ENCODE measurements around the gene NOXO1. TPM values are rescaled to one million over a fixed set of nuclear protein-coding genes. Genes with fewer than 3 reads are reported as not detected.
A peak's percentile ranks its signal among the peaks of the same experiment; 100 is the strongest.

Gene NOXO1
- total and polyA plus RNA-seq, 10 of the 15 experiments (the other 5 are each of a cell fraction or from before 2014, with no cell fraction given), result 0.09 to 0.76 (median 0.26) TPM; not detected in 4

- TF ChIP-seq, protein P1, sequence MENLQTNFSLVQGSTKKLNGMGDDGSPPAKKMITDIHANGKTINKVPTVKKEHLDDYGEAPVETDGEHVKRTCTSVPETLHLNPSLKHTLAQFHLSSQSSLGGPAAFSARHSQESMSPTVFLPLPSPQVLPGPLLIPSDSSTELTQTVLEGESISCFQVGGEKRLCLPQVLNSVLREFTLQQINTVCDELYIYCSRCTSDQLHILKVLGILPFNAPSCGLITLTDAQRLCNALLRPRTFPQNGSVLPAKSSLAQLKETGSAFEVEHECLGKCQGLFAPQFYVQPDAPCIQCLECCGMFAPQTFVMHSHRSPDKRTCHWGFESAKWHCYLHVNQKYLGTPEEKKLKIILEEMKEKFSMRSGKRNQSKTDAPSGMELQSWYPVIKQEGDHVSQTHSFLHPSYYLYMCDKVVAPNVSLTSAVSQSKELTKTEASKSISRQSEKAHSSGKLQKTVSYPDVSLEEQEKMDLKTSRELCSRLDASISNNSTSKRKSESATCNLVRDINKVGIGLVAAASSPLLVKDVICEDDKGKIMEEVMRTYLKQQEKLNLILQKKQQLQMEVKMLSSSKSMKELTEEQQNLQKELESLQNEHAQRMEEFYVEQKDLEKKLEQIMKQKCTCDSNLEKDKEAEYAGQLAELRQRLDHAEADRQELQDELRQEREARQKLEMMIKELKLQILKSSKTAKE (IDR thresholded peaks at IDR 0.05; ENCODE audit: low read depth, poor library complexity, severe bottlenecking), result no peak
- TF ChIP-seq SRF (IDR thresholded peaks at IDR 0.05; ENCODE audit: low read depth in 2 of 2, low read length in 2 of 2) (no peak), ZNF274 (IDR thresholded peaks at IDR 0.05; ENCODE audit: insufficient read depth, insufficient read length) (no peak), TBL1XR1 (IDR thresholded peaks at IDR 0.05; ENCODE audit: low read depth, low read length) (no peak), TARDBP (IDR thresholded peaks at IDR 0.05; ENCODE audit: borderline replicate concordance) (no peak; the same call in 1 of the 2 replicates), BCL11A (IDR thresholded peaks at IDR 0.05; ENCODE audit: low read depth, low read length) (no peak), ZNF217 (IDR thresholded peaks at IDR 0.05) (0 out of 2 replicates have a peak, but pooled peaks have one; percentile 60), ASH2L (IDR thresholded peaks at IDR 0.05; ENCODE audit: borderline replicate concordance, low read depth) (no peak), NBN (IDR thresholded peaks at IDR 0.05) (no peak), ZNF384 (IDR thresholded peaks at IDR 0.05; ENCODE audit: borderline replicate concordance, low read depth, low read length) (no peak), NFIC (IDR thresholded peaks at IDR 0.05; ENCODE audit: low read depth, low read length) (no peak), FOXK2 (IDR thresholded peaks at IDR 0.05) (no peak), CHD1 (IDR thresholded peaks at IDR 0.05; ENCODE audit: low read depth, low read length) (no peak)
- TF ChIP-seq, protein P2, sequence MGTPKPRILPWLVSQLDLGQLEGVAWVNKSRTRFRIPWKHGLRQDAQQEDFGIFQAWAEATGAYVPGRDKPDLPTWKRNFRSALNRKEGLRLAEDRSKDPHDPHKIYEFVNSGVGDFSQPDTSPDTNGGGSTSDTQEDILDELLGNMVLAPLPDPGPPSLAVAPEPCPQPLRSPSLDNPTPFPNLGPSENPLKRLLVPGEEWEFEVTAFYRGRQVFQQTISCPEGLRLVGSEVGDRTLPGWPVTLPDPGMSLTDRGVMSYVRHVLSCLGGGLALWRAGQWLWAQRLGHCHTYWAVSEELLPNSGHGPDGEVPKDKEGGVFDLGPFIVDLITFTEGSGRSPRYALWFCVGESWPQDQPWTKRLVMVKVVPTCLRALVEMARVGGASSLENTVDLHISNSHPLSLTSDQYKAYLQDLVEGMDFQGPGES (IDR thresholded peaks at IDR 0.05), result 0 out of 2 replicates have a peak, but pooled peaks have one; percentile 41
- TF ChIP-seq, protein P3, sequence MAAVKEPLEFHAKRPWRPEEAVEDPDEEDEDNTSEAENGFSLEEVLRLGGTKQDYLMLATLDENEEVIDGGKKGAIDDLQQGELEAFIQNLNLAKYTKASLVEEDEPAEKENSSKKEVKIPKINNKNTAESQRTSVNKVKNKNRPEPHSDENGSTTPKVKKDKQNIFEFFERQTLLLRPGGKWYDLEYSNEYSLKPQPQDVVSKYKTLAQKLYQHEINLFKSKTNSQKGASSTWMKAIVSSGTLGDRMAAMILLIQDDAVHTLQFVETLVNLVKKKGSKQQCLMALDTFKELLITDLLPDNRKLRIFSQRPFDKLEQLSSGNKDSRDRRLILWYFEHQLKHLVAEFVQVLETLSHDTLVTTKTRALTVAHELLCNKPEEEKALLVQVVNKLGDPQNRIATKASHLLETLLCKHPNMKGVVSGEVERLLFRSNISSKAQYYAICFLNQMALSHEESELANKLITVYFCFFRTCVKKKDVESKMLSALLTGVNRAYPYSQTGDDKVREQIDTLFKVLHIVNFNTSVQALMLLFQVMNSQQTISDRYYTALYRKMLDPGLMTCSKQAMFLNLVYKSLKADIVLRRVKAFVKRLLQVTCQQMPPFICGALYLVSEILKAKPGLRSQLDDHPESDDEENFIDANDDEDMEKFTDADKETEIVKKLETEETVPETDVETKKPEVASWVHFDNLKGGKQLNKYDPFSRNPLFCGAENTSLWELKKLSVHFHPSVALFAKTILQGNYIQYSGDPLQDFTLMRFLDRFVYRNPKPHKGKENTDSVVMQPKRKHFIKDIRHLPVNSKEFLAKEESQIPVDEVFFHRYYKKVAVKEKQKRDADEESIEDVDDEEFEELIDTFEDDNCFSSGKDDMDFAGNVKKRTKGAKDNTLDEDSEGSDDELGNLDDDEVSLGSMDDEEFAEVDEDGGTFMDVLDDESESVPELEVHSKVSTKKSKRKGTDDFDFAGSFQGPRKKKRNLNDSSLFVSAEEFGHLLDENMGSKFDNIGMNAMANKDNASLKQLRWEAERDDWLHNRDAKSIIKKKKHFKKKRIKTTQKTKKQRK (IDR thresholded peaks at IDR 0.05; ENCODE audit: low read depth, low read length), result no peak
- TF ChIP-seq, protein P4, sequence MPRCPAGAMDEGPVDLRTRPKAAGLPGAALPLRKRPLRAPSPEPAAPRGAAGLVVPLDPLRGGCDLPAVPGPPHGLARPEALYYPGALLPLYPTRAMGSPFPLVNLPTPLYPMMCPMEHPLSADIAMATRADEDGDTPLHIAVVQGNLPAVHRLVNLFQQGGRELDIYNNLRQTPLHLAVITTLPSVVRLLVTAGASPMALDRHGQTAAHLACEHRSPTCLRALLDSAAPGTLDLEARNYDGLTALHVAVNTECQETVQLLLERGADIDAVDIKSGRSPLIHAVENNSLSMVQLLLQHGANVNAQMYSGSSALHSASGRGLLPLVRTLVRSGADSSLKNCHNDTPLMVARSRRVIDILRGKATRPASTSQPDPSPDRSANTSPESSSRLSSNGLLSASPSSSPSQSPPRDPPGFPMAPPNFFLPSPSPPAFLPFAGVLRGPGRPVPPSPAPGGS (IDR thresholded peaks at IDR 0.05; ENCODE audit: borderline replicate concordance, insufficient read depth, low read depth, low read length, poor library complexity, severe bottlenecking), result no peak
- TF ChIP-seq, protein P5, sequence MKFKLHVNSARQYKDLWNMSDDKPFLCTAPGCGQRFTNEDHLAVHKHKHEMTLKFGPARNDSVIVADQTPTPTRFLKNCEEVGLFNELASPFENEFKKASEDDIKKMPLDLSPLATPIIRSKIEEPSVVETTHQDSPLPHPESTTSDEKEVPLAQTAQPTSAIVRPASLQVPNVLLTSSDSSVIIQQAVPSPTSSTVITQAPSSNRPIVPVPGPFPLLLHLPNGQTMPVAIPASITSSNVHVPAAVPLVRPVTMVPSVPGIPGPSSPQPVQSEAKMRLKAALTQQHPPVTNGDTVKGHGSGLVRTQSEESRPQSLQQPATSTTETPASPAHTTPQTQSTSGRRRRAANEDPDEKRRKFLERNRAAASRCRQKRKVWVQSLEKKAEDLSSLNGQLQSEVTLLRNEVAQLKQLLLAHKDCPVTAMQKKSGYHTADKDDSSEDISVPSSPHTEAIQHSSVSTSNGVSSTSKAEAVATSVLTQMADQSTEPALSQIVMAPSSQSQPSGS (IDR thresholded peaks at IDR 0.05; ENCODE audit: low read length), result no peak
- TF ChIP-seq, protein P6, sequence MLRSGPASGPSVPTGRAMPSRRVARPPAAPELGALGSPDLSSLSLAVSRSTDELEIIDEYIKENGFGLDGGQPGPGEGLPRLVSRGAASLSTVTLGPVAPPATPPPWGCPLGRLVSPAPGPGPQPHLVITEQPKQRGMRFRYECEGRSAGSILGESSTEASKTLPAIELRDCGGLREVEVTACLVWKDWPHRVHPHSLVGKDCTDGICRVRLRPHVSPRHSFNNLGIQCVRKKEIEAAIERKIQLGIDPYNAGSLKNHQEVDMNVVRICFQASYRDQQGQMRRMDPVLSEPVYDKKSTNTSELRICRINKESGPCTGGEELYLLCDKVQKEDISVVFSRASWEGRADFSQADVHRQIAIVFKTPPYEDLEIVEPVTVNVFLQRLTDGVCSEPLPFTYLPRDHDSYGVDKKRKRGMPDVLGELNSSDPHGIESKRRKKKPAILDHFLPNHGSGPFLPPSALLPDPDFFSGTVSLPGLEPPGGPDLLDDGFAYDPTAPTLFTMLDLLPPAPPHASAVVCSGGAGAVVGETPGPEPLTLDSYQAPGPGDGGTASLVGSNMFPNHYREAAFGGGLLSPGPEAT (IDR thresholded peaks at IDR 0.05; ENCODE audit: low read depth), result no peak
These were observed 51.5 kb downstream of the NOXO1 start (continued) for GRCh38 chr16:1929578-1930337.

Data from GM12878 (cell line).